Gastroesophageal sphincter (tissue), 4 donors: Measurements from ENCODE around the gene GARIN3. TPM values are rescaled to one million over a fixed set of nuclear protein-coding genes. Genes with fewer than 3 reads are reported as not detected.

Source experiments
- ATAC-seq: fragments of 150-250 bp; one replicate; pipeline ENCODE4 v1.9.1; 2016; ENCODE audit warnings: mild to moderate bottlenecking, moderate library complexity
- H3K27ac ChIP-seq, 4 donors: fragments of 200-600 bp; sonication (generic) in 3 of 4; 1 replicate in 3 of 4; 2 replicates in 1 of 4; pipeline ENCODE4 v1.5.1; 2016 to 2019
- H3K27me3 ChIP-seq: fragments of 200-600 bp; sonication (generic); one replicate; pipeline ENCODE4 v1.5.1; 2019
- H3K36me3 ChIP-seq, 2 donors: fragments of 200-600 bp; sonication (generic); one replicate each; pipeline ENCODE4 v1.5.1; 2019; ENCODE audit warnings: control low read depth in 1 of 2
- H3K4me1 ChIP-seq, 3 donors: fragments of 200-600 bp; sonication (generic); 1 replicate in 2 of 3; 2 replicates in 1 of 3; pipeline ENCODE4 v1.5.1; 2016 to 2019; ENCODE audit warnings: control low read depth in 2 of 3
- H3K4me3 ChIP-seq, 2 donors: fragments of 200-600 bp; sonication (generic); one replicate each; pipeline ENCODE4 v1.5.1; 2019; ENCODE audit warnings: mild to moderate bottlenecking in 1 of 2, moderate library complexity in 1 of 2
- H3K9me3 ChIP-seq, 3 donors: fragments of 200-600 bp; sonication (generic); one replicate each; pipeline ENCODE4 v1.5.1; 2017 to 2019; ENCODE audit warnings: control low read depth in 2 of 3
- EP300 ChIP-seq: sonication (generic); formaldehyde crosslinking; IDR thresholded peaks from one replicate; pipeline ENCODE4 v1.6.1; 2017; ENCODE audit warnings: antibody characterized with exemption, mild to moderate bottlenecking
- POLR2A ChIP-seq, 2 donors: fragments of 450-650 bp; IDR thresholded peaks; one replicate each; pipeline ENCODE4 v1.6.1; 2017; ENCODE audit warnings: antibody characterized with exemption in 2 of 2, mild to moderate bottlenecking in 2 of 2, moderate library complexity in 1 of 2
- POLR2AphosphoS5 ChIP-seq: sonication (generic); formaldehyde crosslinking; IDR thresholded peaks from one replicate; pipeline ENCODE4 v1.6.1; 2017; ENCODE audit warnings: antibody characterized with exemption
- WGBS, 2 donors: methylation state at CpG; one replicate each; pipeline ENCODE4 v1.1.5; 2018; ENCODE audit warnings: low coverage in 1 of 2; 5-methylcytosine and 5-hydroxymethylcytosine counted together
- total RNA-seq, 4 donors: library from RNA; depleted of rRNA; stranded (reverse); fragments of >200 nt; gene quantifications; one replicate each; pipeline ENCODE4 v1.1.0, GENCODE V29; 2016
- TF ChIP-seq, protein P1 (sequence below), 4 experiments: fragments of 200-600 bp in 2 of 4; fragments of 450-650 bp in 2 of 4; sonication (generic) in 1 of 4; IDR thresholded peaks; one replicate each; pipeline ENCODE4 v1.5.1; 2017 to 2019; ENCODE audit warnings: antibody characterized with exemption in 4 of 4, mild to moderate bottlenecking in 2 of 4, moderate library complexity in 2 of 4

The GARIN3 gene
- total RNA-seq, 4 donors from 2014 or later, result not detected

- 75 to 80% methylated on average over 2 to 4 of the region's 4 CpGs for whole genome bisulfite sequencing, 2 donors
- TF ChIP-seq POLR2A (IDR thresholded peaks at IDR 0.05) (no peak), POLR2AphosphoS5 (no peak), EP300 (no peak)
- TF ChIP-seq, protein P1, sequence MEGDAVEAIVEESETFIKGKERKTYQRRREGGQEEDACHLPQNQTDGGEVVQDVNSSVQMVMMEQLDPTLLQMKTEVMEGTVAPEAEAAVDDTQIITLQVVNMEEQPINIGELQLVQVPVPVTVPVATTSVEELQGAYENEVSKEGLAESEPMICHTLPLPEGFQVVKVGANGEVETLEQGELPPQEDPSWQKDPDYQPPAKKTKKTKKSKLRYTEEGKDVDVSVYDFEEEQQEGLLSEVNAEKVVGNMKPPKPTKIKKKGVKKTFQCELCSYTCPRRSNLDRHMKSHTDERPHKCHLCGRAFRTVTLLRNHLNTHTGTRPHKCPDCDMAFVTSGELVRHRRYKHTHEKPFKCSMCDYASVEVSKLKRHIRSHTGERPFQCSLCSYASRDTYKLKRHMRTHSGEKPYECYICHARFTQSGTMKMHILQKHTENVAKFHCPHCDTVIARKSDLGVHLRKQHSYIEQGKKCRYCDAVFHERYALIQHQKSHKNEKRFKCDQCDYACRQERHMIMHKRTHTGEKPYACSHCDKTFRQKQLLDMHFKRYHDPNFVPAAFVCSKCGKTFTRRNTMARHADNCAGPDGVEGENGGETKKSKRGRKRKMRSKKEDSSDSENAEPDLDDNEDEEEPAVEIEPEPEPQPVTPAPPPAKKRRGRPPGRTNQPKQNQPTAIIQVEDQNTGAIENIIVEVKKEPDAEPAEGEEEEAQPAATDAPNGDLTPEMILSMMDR (IDR thresholded peaks at IDR 0.05), result no peak
- ATAC-seq, result no peak
Observed at GRCh38 chr5:157201857-157202256, 35.8 kb upstream of the GARIN3 start.

DNA sequence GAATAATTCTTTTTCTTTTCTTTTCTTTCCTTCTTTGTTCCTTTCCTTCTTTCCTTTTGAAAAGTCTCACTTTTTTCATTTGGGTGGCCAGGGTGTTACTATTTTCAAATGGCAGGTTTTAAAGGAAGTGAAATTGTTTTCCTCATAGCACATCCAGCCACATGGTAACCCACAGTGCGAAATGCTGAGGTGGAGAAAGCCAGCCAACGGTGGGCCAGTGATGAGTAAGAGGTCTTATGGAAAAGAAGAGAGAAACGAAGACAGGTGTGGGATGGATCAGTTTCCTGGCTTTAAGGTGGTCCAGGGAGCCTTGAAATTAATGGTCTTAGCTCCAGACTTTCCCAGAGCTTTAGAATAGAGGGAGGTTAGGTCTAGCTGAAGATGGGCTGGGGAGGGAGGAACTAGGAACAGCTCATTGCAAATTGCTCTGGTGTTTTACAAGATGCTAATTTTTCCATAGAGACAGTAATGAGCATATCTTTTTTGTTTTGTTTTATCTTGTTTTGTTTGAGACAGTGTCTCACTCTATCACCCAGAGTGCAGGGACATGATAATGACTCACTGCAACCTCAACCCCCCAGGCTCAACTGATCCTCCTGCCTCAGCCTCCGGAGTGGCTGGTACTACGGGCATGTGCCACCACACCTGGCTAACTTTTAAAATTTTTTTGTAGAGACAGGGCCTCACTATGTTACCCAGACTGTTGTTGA lies 32.4 kb upstream of the GARIN3 start:
- H3K4me1 ChIP-seq, result no peaks in the 10 kb centered on the region
- ATAC-seq, result no peak
- no peaks in the 10 kb centered on the region for H3K9me3 ChIP-seq
- H3K27ac ChIP-seq, result no peak overlapping the region
- H3K36me3 ChIP-seq, result no peaks in the 10 kb centered on the region
- peaks cover 20% of the 10 kb centered on the region for H3K27me3 ChIP-seq
- H3K4me3 ChIP-seq, result no peak overlapping the region
- 55 to 80% methylated on average over 1 to 2 of the region's 5 CpGs for WGBS, 2 donors
- TF ChIP-seq POLR2A (IDR thresholded peaks at IDR 0.05), result no peak
- TF ChIP-seq POLR2AphosphoS5, result no peak
- TF ChIP-seq, protein P1 (IDR thresholded peaks at IDR 0.05), result no peak
- TF ChIP-seq EP300, result no peak

More at GRCh38 chr5:157201857-157202256, 35.8 kb upstream of the GARIN3 start:
- Histone ChIP-seq H3K9me3 (no peaks in the 10 kb centered on the region), H3K36me3 (no peaks in the 10 kb centered on the region), H3K4me1 (no peaks in the 10 kb centered on the region), H3K27me3 (peaks cover 16% of the 10 kb centered on the region), H3K27ac (no peak overlapping the region), H3K4me3 (no peak overlapping the region)

DNA sequence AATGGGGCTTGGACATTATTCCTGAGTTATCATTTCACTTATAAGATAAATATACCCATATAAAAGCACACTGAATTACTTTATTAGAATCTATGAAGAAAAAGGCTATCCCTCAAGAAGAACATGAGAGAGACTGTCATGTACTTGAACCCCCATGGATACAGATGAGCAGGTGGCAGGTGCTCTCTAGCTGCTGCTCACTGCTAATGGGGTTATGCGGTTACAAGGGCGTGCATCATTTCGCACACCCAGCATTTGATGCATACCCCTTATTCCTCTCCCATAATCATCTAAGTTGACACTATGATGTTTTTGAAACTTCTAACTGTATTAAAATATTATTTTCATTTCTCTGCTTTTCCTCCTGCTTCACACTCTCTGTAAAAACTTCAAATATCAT lies 31.0 kb upstream of the GARIN3 start:
- no peak for ATAC-seq
- Histone ChIP-seq H3K4me1 (no peaks in the 10 kb centered on the region), H3K9me3 (no peaks in the 10 kb centered on the region), H3K27me3 (peaks cover 24% of the 10 kb centered on the region), H3K4me3 (no peak overlapping the region), H3K27ac (no peak overlapping the region), H3K36me3 (no peaks in the 10 kb centered on the region)
- TF ChIP-seq POLR2A (IDR thresholded peaks at IDR 0.05) (no peak), EP300 (no peak), POLR2AphosphoS5 (no peak)
- TF ChIP-seq, protein P1 (IDR thresholded peaks at IDR 0.05), result no peak
- WGBS, 2 donors, result 83 to 91% methylated on average over 3 of the region's 3 CpGs

- Histone ChIP-seq H3K4me3 (no peak overlapping the region), H3K27ac (no peak overlapping the region), H3K36me3 (no peaks in the 10 kb centered on the region), H3K27me3 (peaks cover 24% of the 10 kb centered on the region), H3K4me1 (no peaks in the 10 kb centered on the region), H3K9me3 (no peaks in the 10 kb centered on the region)
- no peak for ATAC-seq
- no peak for TF ChIP-seq POLR2AphosphoS5
- no peak for TF ChIP-seq POLR2A (IDR thresholded peaks at IDR 0.05)
- TF ChIP-seq, protein P1 (IDR thresholded peaks at IDR 0.05), result no peak
- no peak for TF ChIP-seq EP300
Observed at GRCh38 chr5:157196045-157196444, 30.0 kb upstream of the GARIN3 start.

GRCh38 chr5:157193699-157194424 lies 27.8 kb upstream of the GARIN3 start:
- H3K36me3 ChIP-seq, result no peaks in the 10 kb centered on the region
- 83 to 87% methylated on average over 9 to 10 of the region's 10 CpGs for WGBS, 2 donors
- no peak overlapping the region for H3K4me3 ChIP-seq
- TF ChIP-seq POLR2A (IDR thresholded peaks at IDR 0.05) (no peak), POLR2AphosphoS5 (no peak), EP300 (no peak)
- TF ChIP-seq, protein P1 (IDR thresholded peaks at IDR 0.05), result no peak
- H3K27me3 ChIP-seq, result peaks cover 11% of the 10 kb centered on the region
- H3K27ac ChIP-seq, result no peak overlapping the region
- no peak for ATAC-seq
- no peaks in the 10 kb centered on the region for H3K9me3 ChIP-seq
- no peaks in the 10 kb centered on the region for H3K4me1 ChIP-seq
